Measurements from ENCODE around the gene IGFL1.
"Not testable (repeated sequence)": the region's sequence is repeated elsewhere in the genome, so short reads cannot be mapped to it uniquely, and the experiment has no call there.

The IGFL1 gene

DNA sequence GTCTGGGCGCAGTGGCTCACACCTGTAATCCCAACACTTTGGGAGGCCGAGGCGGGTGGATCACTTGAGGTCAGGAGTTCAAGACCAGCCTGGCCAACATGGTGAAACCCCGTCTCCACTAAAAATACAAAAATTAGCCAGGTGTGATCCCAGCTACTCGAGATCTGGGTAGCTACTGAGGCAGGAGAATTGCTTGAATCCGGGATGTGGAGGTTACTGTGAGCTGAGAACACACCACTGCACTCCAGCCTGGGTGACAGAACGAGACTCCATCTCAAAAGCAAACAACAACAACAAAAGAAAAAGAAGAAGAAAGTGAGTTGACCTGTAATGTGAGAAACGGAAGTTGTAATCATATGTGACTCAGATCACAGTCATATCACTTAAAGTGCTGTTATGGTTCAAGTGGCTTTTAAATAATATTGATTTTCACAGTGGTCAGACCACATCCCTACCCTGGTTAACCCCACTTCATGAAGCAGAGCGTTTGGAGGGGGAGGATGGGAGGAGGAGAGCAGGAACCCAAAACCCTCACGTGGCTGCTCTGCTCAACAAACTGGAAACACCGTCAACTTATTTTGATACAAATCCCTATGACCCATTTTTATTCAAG lies 33.2 kb downstream of the IGFL1 start:
- H3K4me3 ChIP-seq (ENCODE audit: insufficient read depth, low read depth, low read length); H3K27me3 ChIP-seq (ENCODE audit: control insufficient read depth, insufficient read depth, low read length, poor library complexity, severe bottlenecking); H3K4me1 ChIP-seq (ENCODE audit: control insufficient read depth, insufficient read depth, low read length); H3K36me3 ChIP-seq (ENCODE audit: control insufficient read depth, insufficient read depth, low read length); H3K27ac ChIP-seq (ENCODE audit: insufficient read depth, low read depth, low read length, poor library complexity, severe bottlenecking); H3K9me3 ChIP-seq (ENCODE audit: control insufficient read depth, low read length): not testable (repeated sequence)
- 89 to 92% methylated on average over 9 to 11 of the region's 11 CpGs for WGBS, 2 experiments

DNA sequence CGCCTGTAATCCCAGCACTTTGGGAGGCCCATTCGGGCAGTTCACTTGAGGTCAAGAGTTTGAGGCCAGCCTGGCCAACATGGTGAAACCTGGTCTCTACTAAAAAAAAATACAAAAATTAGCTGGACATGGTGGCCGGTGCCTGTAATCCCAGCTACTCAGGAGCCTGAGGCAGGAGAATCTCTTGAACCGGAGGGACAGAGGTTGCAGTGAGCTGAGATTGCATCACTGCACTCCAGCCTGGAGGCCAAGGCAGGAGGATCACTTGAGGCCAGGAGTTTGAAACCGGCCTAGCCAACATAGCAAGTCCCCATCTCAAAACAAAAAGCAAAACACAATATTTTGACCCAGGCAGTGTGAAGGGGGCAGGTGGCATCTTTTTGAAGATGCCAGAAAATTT lies 35.3 kb downstream of the IGFL1 start:
- WGBS, 2 experiments = 80 to 84% methylated on average over 5 of the region's 5 CpGs
- not testable (repeated sequence) for H3K27ac ChIP-seq (ENCODE audit: insufficient read depth, low read depth, low read length, poor library complexity, severe bottlenecking); H3K4me1 ChIP-seq (ENCODE audit: control insufficient read depth, insufficient read depth, low read length)

DNA sequence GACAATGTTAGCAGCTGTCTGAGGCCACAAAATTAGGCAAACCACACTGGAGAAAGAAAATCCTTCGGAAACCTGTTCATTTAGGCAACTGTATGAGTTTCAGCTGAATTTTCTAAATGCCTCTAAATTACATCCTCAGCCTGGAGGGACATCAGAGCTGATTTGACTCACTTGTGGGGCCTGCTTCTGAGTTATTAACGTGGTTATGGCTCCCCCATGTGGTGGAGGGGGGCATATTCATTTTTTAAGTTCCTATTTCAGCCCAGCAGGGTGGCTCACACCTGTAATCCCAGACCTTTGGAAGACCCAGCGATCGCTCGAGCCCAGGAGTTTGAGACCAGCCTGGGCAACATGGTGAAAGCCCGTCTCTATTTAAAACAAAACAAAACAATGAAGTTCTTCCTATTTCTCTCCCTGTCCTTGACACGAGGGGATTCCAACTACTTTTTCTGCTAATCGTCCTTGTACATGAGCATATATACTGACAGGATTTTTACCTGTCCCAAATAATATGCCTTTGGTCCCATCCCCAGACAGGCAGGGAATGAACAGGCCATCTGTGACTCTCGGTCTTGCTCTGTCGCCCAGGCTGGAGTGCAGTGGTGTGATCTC lies 35.8 kb downstream of the IGFL1 start:
- no peaks in the 10 kb centered on the region for H3K27me3 ChIP-seq (ENCODE audit: control insufficient read depth, insufficient read depth, low read length, poor library complexity, severe bottlenecking)
- no peaks in the 10 kb centered on the region for H3K9me3 ChIP-seq (ENCODE audit: control insufficient read depth, low read length)
- no peak overlapping the region for H3K4me3 ChIP-seq (ENCODE audit: insufficient read depth, low read depth, low read length)
- 31 to 33% methylated on average over 10 of the region's 10 CpGs for WGBS, 2 experiments
- H3K27ac ChIP-seq (ENCODE audit: insufficient read depth, low read depth, low read length, poor library complexity, severe bottlenecking) = no peak overlapping the region
- H3K4me1 ChIP-seq (ENCODE audit: control insufficient read depth, insufficient read depth, low read length) = no peaks in the 10 kb centered on the region
- H3K36me3 ChIP-seq (ENCODE audit: control insufficient read depth, insufficient read depth, low read length) = no peaks in the 10 kb centered on the region

More for the DNA sequence above, 35.3 kb downstream of the IGFL1 start:
- H3K4me3 ChIP-seq (ENCODE audit: insufficient read depth, low read depth, low read length); H3K36me3 ChIP-seq (ENCODE audit: control insufficient read depth, insufficient read depth, low read length); H3K27me3 ChIP-seq (ENCODE audit: control insufficient read depth, insufficient read depth, low read length, poor library complexity, severe bottlenecking); H3K9me3 ChIP-seq (ENCODE audit: control insufficient read depth, low read length): not testable (repeated sequence)

- no peak overlapping the region for H3K4me3 ChIP-seq (ENCODE audit: insufficient read depth, low read depth, low read length)
- H3K4me1 ChIP-seq (ENCODE audit: control insufficient read depth, insufficient read depth, low read length) = peaks cover 3% of the 10 kb centered on the region
- no peaks in the 10 kb centered on the region for H3K9me3 ChIP-seq (ENCODE audit: control insufficient read depth, low read length)
- 96% methylated on average over 7 of the region's 7 CpGs for WGBS, 2 experiments
- no peak overlapping the region for H3K27ac ChIP-seq (ENCODE audit: insufficient read depth, low read depth, low read length, poor library complexity, severe bottlenecking)
- H3K27me3 ChIP-seq (ENCODE audit: control insufficient read depth, insufficient read depth, low read length, poor library complexity, severe bottlenecking) = no peaks in the 10 kb centered on the region
- no peaks in the 10 kb centered on the region for H3K36me3 ChIP-seq (ENCODE audit: control insufficient read depth, insufficient read depth, low read length)
These were observed 39.6 kb downstream of the IGFL1 start for GRCh38 chr19:46269101-46269500.

DNA sequence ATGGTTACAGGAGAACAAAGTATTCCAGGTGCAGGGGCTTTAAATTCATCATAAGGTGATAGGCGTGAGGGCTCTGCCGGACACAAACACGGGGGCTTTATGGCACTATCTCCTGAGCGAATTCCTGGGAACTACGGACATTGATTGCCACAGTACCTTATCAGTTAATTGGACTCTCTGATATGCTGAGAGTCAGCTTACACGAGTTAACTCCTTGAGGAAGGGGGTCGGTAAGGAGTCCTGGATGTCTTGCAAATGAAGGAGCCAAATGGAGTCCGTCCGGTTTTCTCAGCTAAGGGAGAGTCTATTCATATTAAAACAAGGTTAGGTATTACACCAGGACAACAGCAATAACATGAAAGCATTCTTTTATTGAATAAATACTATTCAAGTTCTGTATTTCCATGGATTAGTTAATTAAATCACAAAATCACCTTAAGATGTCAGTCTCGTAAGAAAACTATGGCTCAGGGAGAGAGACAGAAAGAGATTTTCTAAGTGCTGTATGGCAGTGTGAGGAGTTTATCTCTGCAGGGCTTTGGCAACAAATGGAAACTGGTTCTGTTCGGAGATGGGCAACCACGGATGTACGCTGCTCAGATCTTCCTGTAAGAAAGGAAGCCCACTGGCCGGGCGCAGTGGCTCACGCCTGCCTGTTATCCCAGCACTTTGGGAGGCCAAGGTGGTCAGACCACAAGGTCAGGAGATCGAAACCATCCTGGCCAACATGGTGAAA lies 41.1 kb downstream of the IGFL1 start:
- no peaks in the 10 kb centered on the region for H3K9me3 ChIP-seq (ENCODE audit: control insufficient read depth, low read length)
- H3K36me3 ChIP-seq (ENCODE audit: control insufficient read depth, insufficient read depth, low read length) = no peaks in the 10 kb centered on the region
- 62 to 63% methylated on average over 17 of the region's 17 CpGs for WGBS, 2 experiments
- no peak overlapping the region for H3K4me3 ChIP-seq (ENCODE audit: insufficient read depth, low read depth, low read length)
- no peak overlapping the region for H3K27ac ChIP-seq (ENCODE audit: insufficient read depth, low read depth, low read length, poor library complexity, severe bottlenecking)
- H3K27me3 ChIP-seq (ENCODE audit: control insufficient read depth, insufficient read depth, low read length, poor library complexity, severe bottlenecking) = no peaks in the 10 kb centered on the region
- H3K4me1 ChIP-seq (ENCODE audit: control insufficient read depth, insufficient read depth, low read length) = peaks cover 3% of the 10 kb centered on the region

- no peak overlapping the region for H3K4me3 ChIP-seq (ENCODE audit: insufficient read depth, low read depth, low read length)
- H3K27me3 ChIP-seq (ENCODE audit: control insufficient read depth, insufficient read depth, low read length, poor library complexity, severe bottlenecking) = no peaks in the 10 kb centered on the region
- H3K4me1 ChIP-seq (ENCODE audit: control insufficient read depth, insufficient read depth, low read length) = peaks cover 3% of the 10 kb centered on the region
- WGBS, 2 experiments = 78 to 79% methylated on average over 8 of the region's 8 CpGs
- no peaks in the 10 kb centered on the region for H3K9me3 ChIP-seq (ENCODE audit: control insufficient read depth, low read length)
- no peaks in the 10 kb centered on the region for H3K36me3 ChIP-seq (ENCODE audit: control insufficient read depth, insufficient read depth, low read length)
- H3K27ac ChIP-seq (ENCODE audit: insufficient read depth, low read depth, low read length, poor library complexity, severe bottlenecking) = no peak overlapping the region
These were observed 42.1 kb downstream of the IGFL1 start for GRCh38 chr19:46271481-46272197.

- H3K27ac ChIP-seq (ENCODE audit: insufficient read depth, low read depth, low read length, poor library complexity, severe bottlenecking); H3K4me3 ChIP-seq (ENCODE audit: insufficient read depth, low read depth, low read length); H3K36me3 ChIP-seq (ENCODE audit: control insufficient read depth, insufficient read depth, low read length); H3K27me3 ChIP-seq (ENCODE audit: control insufficient read depth, insufficient read depth, low read length, poor library complexity, severe bottlenecking); H3K4me1 ChIP-seq (ENCODE audit: control insufficient read depth, insufficient read depth, low read length); H3K9me3 ChIP-seq (ENCODE audit: control insufficient read depth, low read length): not testable (repeated sequence)
- 95 to 96% methylated on average over 6 of the region's 6 CpGs for WGBS, 2 experiments
These were observed 44.4 kb downstream of the IGFL1 start for GRCh38 chr19:46273931-46274330.

- WGBS, 2 experiments = 81 to 84% methylated on average over 7 of the region's 7 CpGs
These were observed 49.6 kb downstream of the IGFL1 start for GRCh38 chr19:46279177-46279576.

More at GRCh38 chr19:46279177-46279576, 49.6 kb downstream of the IGFL1 start:
- Histone ChIP-seq H3K27me3 (ENCODE audit: control insufficient read depth, insufficient read depth, low read length, poor library complexity, severe bottlenecking) (no peaks in the 10 kb centered on the region), H3K27ac (ENCODE audit: insufficient read depth, low read depth, low read length, poor library complexity, severe bottlenecking) (no peak overlapping the region), H3K9me3 (ENCODE audit: control insufficient read depth, low read length) (no peaks in the 10 kb centered on the region), H3K4me1 (ENCODE audit: control insufficient read depth, insufficient read depth, low read length) (no peaks in the 10 kb centered on the region), H3K36me3 (ENCODE audit: control insufficient read depth, insufficient read depth, low read length) (no peaks in the 10 kb centered on the region), H3K4me3 (ENCODE audit: insufficient read depth, low read depth, low read length) (no peak overlapping the region)
